ENCODE measurements around the gene SYPL1. TPM values are rescaled to one million over a fixed set of nuclear protein-coding genes. Genes with fewer than 3 reads are reported as not detected.

The SYPL1 gene
- total RNA-seq, 1 experiment from 2014 or later = 39.2 TPM

- H3K27me3 ChIP-seq (ENCODE audit: insufficient read depth, low read length) = no peaks in the 10 kb centered on the region
- no peak overlapping the region for H3T11ph ChIP-seq (ENCODE audit: low read length)
- no peaks in the 10 kb centered on the region; the same call in 1 of the 2 replicates for H3K4me1 ChIP-seq (ENCODE audit: insufficient read depth, low read length)
- H2AK5ac ChIP-seq (ENCODE audit: insufficient read length, low read length) = no peak overlapping the region
- H4K8ac ChIP-seq (replicated peaks; ENCODE audit: insufficient read length, low read depth, low read length) = no peak overlapping the region
- H2BK15ac ChIP-seq (ENCODE audit: low read depth, low read length) = no peak overlapping the region
- no peak overlapping the region for H3K4me3 Mint-ChIP-seq
- no peak overlapping the region for H3K23ac ChIP-seq (ENCODE audit: insufficient read length, low read depth, low read length)
- H3K27me3 Mint-ChIP-seq (ENCODE audit: low read depth) = no peaks in the 10 kb centered on the region
- H2AFZ ChIP-seq (ENCODE audit: low read length) = no peak overlapping the region
- no peak for DNase-seq
- H3K27ac ChIP-seq (ENCODE audit: insufficient read length, low read depth, low read length) = no peak overlapping the region
- H3K9me3 ChIP-seq (ENCODE audit: control insufficient read depth, low read depth, low read length) = no peaks in the 10 kb centered on the region
- H3K4me1 Mint-ChIP-seq = peaks cover 8 to 11% of the 10 kb centered on the region in 2 experiments
- H2BK5ac ChIP-seq (ENCODE audit: insufficient read length, low read length) = no peak overlapping the region
- H3K79me1 ChIP-seq (ENCODE audit: insufficient read depth, low read depth, low read length, poor library complexity, severe bottlenecking) = no peaks in the 10 kb centered on the region
- H3K56ac ChIP-seq (ENCODE audit: insufficient read length, low read depth, low read length) = no peak overlapping the region
- H3K9ac ChIP-seq (ENCODE audit: extremely low read depth, insufficient read length, low read length) = no peak overlapping the region
- H3K4ac ChIP-seq (ENCODE audit: low read depth, low read length) = no peak overlapping the region
- H3K23me2 ChIP-seq (ENCODE audit: insufficient read length, low read depth, low read length, poor library complexity, severe bottlenecking) = no peaks in the 10 kb centered on the region
- H2BK120ac ChIP-seq (ENCODE audit: low read depth, low read length, poor library complexity, severe bottlenecking) = no peak overlapping the region
- H4K5ac ChIP-seq (ENCODE audit: insufficient read length, low read depth, low read length) = no peak overlapping the region
- H3K14ac ChIP-seq (ENCODE audit: insufficient read depth, low read length) = no peak overlapping the region
- no peak overlapping the region for H3K18ac ChIP-seq (ENCODE audit: insufficient read length, low read depth, low read length)
- no peak overlapping the region for H3K4me2 ChIP-seq (ENCODE audit: insufficient read depth, insufficient read length, low read length)
- H3K79me2 ChIP-seq (ENCODE audit: insufficient read depth, low read length) = no peaks in the 10 kb centered on the region
- no peak for TF ChIP-seq CTCF (conservative IDR thresholded peaks at IDR 0.05)
- WGBS (ENCODE audit: extremely low coverage, insufficient read length, low lambda C conversion rate) = no CpG with 5 or more reads among the region's 9 CpGs
- H3K9me3 Mint-ChIP-seq = no peaks in the 10 kb centered on the region
- no peak overlapping the region for H2BK20ac ChIP-seq (ENCODE audit: low read depth, low read length, poor library complexity, severe bottlenecking)
- no peak overlapping the region for H4K91ac ChIP-seq (ENCODE audit: insufficient read length, low read depth, low read length)
- H2BK12ac ChIP-seq (ENCODE audit: insufficient read length, low read depth, low read length) = no peak overlapping the region
- H3K27ac Mint-ChIP-seq = no peak overlapping the region; a peak in 1 of 7 replicates
- H3K36me3 Mint-ChIP-seq (ENCODE audit: insufficient read depth in 1 of 3, low read depth in 3 of 3) = no peaks in the 10 kb centered on the region
- H4K20me1 ChIP-seq (ENCODE audit: control insufficient read depth, insufficient read depth, insufficient read length) = no peaks in the 10 kb centered on the region
These were observed 40.0 kb downstream of the SYPL1 start for GRCh38 chr7:106071999-106072714.

Measured in H9 (cell line).